Left colon (tissue), 2 donors: ENCODE results near the gene MED27. TPM values are rescaled to one million over a fixed set of nuclear protein-coding genes. Genes with fewer than 3 reads are reported as not detected.

ENCODE experiments used
- ATAC-seq: fragments of 200-7000 bp; cut with Tn5 transposase; one replicate; pipeline ENCODE4 v1.9.1; 2020; ENCODE audit warnings: mild to moderate bottlenecking, moderate library complexity
- DNase-seq, 2 donors: peaks; one replicate each; pipeline ENCODE4 v3.0.0-alpha.2; 2020
- intact Hi-C, 2 donors: fragments of 100-400 bp; cut with DNase I in 1 of 2; cut with micrococcal nuclease in 1 of 2; formaldehyde crosslinking; loops; one replicate each; pipeline versions ENCODE4 v1.11.2 to v1.14.0; 2022; cut with DNase I, micrococcal nuclease
- total RNA-seq, 2 donors: library from RNA; stranded (reverse); fragmentation: NEBNext Ultra II Directional; extraction: Animal tissue kit (Norgen Biotek cat#: 25700); gene quantifications; one replicate each; pipeline ENCODE4 v1.2.1, GENCODE V29; 2021
- donor health status: DM: no; HTN: no; CAD: no.
- donor health status: DM: yes; HTN: yes; CAD: no.

MED27 gene
- total RNA-seq, 2 donors from 2014 or later = 12.9 to 13.6 TPM

- intact Hi-C loops = no loop called here
- ATAC-seq = no peak
Observed at GRCh38 chr9:132007371-132008025, 72.2 kb downstream of the MED27 start.

GRCh38 chr9:132006677-132007370 is 72.8 kb downstream of the MED27 start:
- DNase-seq (no peak), ATAC-seq (no peak)
- intact Hi-C loops = no loop called here

More at GRCh38 chr9:132007371-132008025, 72.2 kb downstream of the MED27 start:
- DNase-seq = no peak

- no peak for DNase-seq
- intact Hi-C loops = no loop called here
- no peak for ATAC-seq
Observed at GRCh38 chr9:132005899-132006298, 73.8 kb downstream of the MED27 start.

- no peak for DNase-seq
- intact Hi-C loops = no loop called here
- ATAC-seq = no peak
Observed at GRCh38 chr9:132004323-132004722, 75.3 kb downstream of the MED27 start.

- intact Hi-C loops = no loop called here
Observed at GRCh38 chr9:132003896-132004295, 75.8 kb downstream of the MED27 start.

GRCh38 chr9:132003319-132003704 is 76.4 kb downstream of the MED27 start:
- no peak for ATAC-seq

More at GRCh38 chr9:132003896-132004295, 75.8 kb downstream of the MED27 start:
- DNase-seq (no peak), ATAC-seq (no peak)

GRCh38 chr9:132002643-132003318 is 76.9 kb downstream of the MED27 start:
- intact Hi-C loops = no loop called here
- DNase-seq (no peak), ATAC-seq (no peak)

More at GRCh38 chr9:132003319-132003704, 76.4 kb downstream of the MED27 start:
- no peak for DNase-seq
- intact Hi-C loops = no loop called here

GRCh38 chr9:132001567-132001966 is 78.1 kb downstream of the MED27 start:
- ATAC-seq (no peak), DNase-seq (no peak)
- intact Hi-C loops = no loop called here

- DNase-seq (no peak), ATAC-seq (no peak)
- intact Hi-C loops = no loop called here
Observed at GRCh38 chr9:132000659-132001058, 79.0 kb downstream of the MED27 start.

- DNase-seq (no peak), ATAC-seq (no peak)
- intact Hi-C loops = no loop called here
Observed at GRCh38 chr9:131999692-132000551, 79.7 kb downstream of the MED27 start.

- intact Hi-C loops = no loop called here
- ATAC-seq = no peak
- no peak for DNase-seq
Observed at GRCh38 chr9:131997779-131998178, 81.9 kb downstream of the MED27 start.

GRCh38 chr9:131997076-131997475 is 82.6 kb downstream of the MED27 start:
- intact Hi-C loops = no loop called here
- ATAC-seq (no peak), DNase-seq (no peak)

GRCh38 chr9:131995382-131995781 is 84.3 kb downstream of the MED27 start:
- ATAC-seq (no peak), DNase-seq (no peak)
- intact Hi-C loops = no loop called here

- ATAC-seq (no peak), DNase-seq (no peak)
- intact Hi-C loops = no loop called here
Observed at GRCh38 chr9:131994364-131995125, 85.1 kb downstream of the MED27 start.

GRCh38 chr9:131992906-131993657 is 86.6 kb downstream of the MED27 start:
- ATAC-seq (no peak), DNase-seq (no peak)
- intact Hi-C loops = no loop called here

GRCh38 chr9:131987232-131987631 is 92.4 kb downstream of the MED27 start:
- DNase-seq = no peak
- ATAC-seq = no peak
- intact Hi-C loops = no loop called here

- intact Hi-C loops = no loop called here
- no peak for DNase-seq
Observed at GRCh38 chr9:131986576-131986975, 93.1 kb downstream of the MED27 start.

GRCh38 chr9:131986089-131986488 is 93.6 kb downstream of the MED27 start:
- no peak for ATAC-seq
- no peak for DNase-seq
- intact Hi-C loops = no loop called here

More at GRCh38 chr9:131986576-131986975, 93.1 kb downstream of the MED27 start:
- ATAC-seq = no peak
